ENCODE measurements around the gene CALHM1. TPM values are rescaled to one million over a fixed set of nuclear protein-coding genes. Genes with fewer than 3 reads are reported as not detected.

The CALHM1 gene
- total and polyA plus RNA-seq, 2 of the 8 experiments (the other 6 are each of a cell fraction or from before 2014, with no cell fraction given): 0.29 to 0.34 TPM

GRCh38 chr10:103490986-103491314, 32.2 kb upstream of the CALHM1 start:
- POLR2A ChIA-PET (ENCODE audit: partially characterized antibody): no interaction called here
- H3K27ac ChIP-seq (ENCODE audit: low read depth, low read length): no peak overlapping the region

More at GRCh38 chr10:103490986-103491314, 32.2 kb upstream of the CALHM1 start:
- Histone ChIP-seq H2BK12ac (ENCODE audit: low read depth, low read length) (no peak overlapping the region), H2AFZ (ENCODE audit: low read length) (no peak overlapping the region), H3K36me3 (ENCODE audit: control insufficient read depth in 2 of 4, insufficient read depth in 4 of 4, low read length in 3 of 4) (no peaks in the 10 kb centered on the region), H3K79me2 (ENCODE audit: control insufficient read depth in 1 of 2, insufficient read depth in 2 of 2, low read length in 2 of 2) (no peaks in the 10 kb centered on the region), H3K79me1 (ENCODE audit: low read depth, low read length) (no peaks in the 10 kb centered on the region), H3K4me2 (ENCODE audit: insufficient read depth in 1 of 2, low read depth in 2 of 2, low read length in 2 of 2) (no peak overlapping the region), H3K14ac (ENCODE audit: insufficient read length) (no peak overlapping the region), H3K23me2 (ENCODE audit: low read depth, low read length) (peaks cover 11% of the 10 kb centered on the region), H3K18ac (ENCODE audit: extremely low read depth, low read length) (no peak overlapping the region), H3K9ac (replicated peaks in 1 of 4; ENCODE audit: extremely low read depth in 1 of 4, low read depth in 3 of 4, low read length in 3 of 4) (no peak overlapping the region), H4K91ac (replicated peaks; ENCODE audit: insufficient read length, low read length) (no peak overlapping the region), H4K8ac (ENCODE audit: extremely low read depth, insufficient read depth, low read length) (no peak overlapping the region), H4K5ac (ENCODE audit: insufficient read length, low read depth, low read length) (no peak overlapping the region), H3K9me3 (ENCODE audit: insufficient read depth in 2 of 2, low read depth in 1 of 2, low read length in 1 of 2) (no peaks in the 10 kb centered on the region), H2BK120ac (replicated peaks; ENCODE audit: low read depth, low read length) (no peak overlapping the region), H3K23ac (ENCODE audit: insufficient read length) (no peak overlapping the region), H2AK5ac (ENCODE audit: low read depth, low read length) (no peak overlapping the region), H2BK15ac (ENCODE audit: low read length) (no peak overlapping the region), H3K27me3 (replicated peaks in 1 of 4; ENCODE audit: control insufficient read depth in 3 of 4, extremely low read depth in 1 of 4, insufficient read depth in 3 of 4, low read length in 3 of 4) (peaks cover 8 to 36% (median 28%) of the 10 kb centered on the region in 4 experiments), H3K4ac (replicated peaks; ENCODE audit: insufficient read length, low read depth, low read length) (no peak overlapping the region), H3K56ac (replicated peaks; ENCODE audit: insufficient read length, low read depth, low read length) (no peak overlapping the region), H3K4me3 (ENCODE audit: extremely low read depth in 1 of 4, insufficient read depth in 2 of 4, low read depth in 3 of 4, low read length in 4 of 4) (no peak overlapping the region), H4K20me1 (replicated peaks in 1 of 2; ENCODE audit: control insufficient read depth in 1 of 2, insufficient read depth in 2 of 2, low read length in 2 of 2) (no peaks in the 10 kb centered on the region), H2BK20ac (ENCODE audit: low read length) (no peak overlapping the region), H3K4me1 (replicated peaks in 1 of 4; ENCODE audit: control insufficient read depth in 3 of 4, insufficient read depth in 4 of 4, low read length in 3 of 4) (peaks cover 0 to 4% (median 3%) of the 10 kb centered on the region in 4 experiments; a peak in 5 of 7 replicates), H2BK5ac (ENCODE audit: low read depth, low read length) (no peak overlapping the region)
- no peak for FAIRE-seq
- CTCF ChIA-PET (ENCODE audit: partially characterized antibody): interaction anchor here (0.8 to 4.6 kb wide), 13 partner anchors 8 to 108 kb away, joined by 3 to 20 read pairs (median 4); no protein-coding TSS in a partner anchor
- TF ChIP-seq SIX5 (IDR thresholded peaks at IDR 0.05; ENCODE audit: low read depth, low read length): no peak
- TF ChIP-seq EP300 (IDR thresholded peaks at IDR 0.05; ENCODE audit: borderline replicate concordance in 1 of 2, low read depth in 2 of 2, low read length in 2 of 2): no peak
- no peak for TF ChIP-seq SP1 (IDR thresholded peaks at IDR 0.05; ENCODE audit: low read depth, low read length)
- TF ChIP-seq SIN3A (conservative IDR thresholded peaks at IDR 0.05 in 1 of 2, IDR thresholded peaks at IDR 0.05 in 1 of 2; ENCODE audit: low read depth in 1 of 2, low read length in 2 of 2): no peak
- TF ChIP-seq, protein P1, sequence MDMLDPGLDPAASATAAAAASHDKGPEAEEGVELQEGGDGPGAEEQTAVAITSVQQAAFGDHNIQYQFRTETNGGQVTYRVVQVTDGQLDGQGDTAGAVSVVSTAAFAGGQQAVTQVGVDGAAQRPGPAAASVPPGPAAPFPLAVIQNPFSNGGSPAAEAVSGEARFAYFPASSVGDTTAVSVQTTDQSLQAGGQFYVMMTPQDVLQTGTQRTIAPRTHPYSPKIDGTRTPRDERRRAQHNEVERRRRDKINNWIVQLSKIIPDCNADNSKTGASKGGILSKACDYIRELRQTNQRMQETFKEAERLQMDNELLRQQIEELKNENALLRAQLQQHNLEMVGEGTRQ (IDR thresholded peaks at IDR 0.05; ENCODE audit: low read length): no peak
- no peak for TF ChIP-seq BRCA1 (IDR thresholded peaks at IDR 0.05; ENCODE audit: low read depth, low read length)
- no peak for TF ChIP-seq TEAD4 (IDR thresholded peaks at IDR 0.05; ENCODE audit: low read depth, low read length)
- TF ChIP-seq SAP30 (IDR thresholded peaks at IDR 0.05; ENCODE audit: insufficient read depth, insufficient replicate concordance, low read length): no peak
- TF ChIP-seq POLR2A (IDR thresholded peaks at IDR 0.05; ENCODE audit: control extremely low read depth in 1 of 2, low read depth in 2 of 2, low read length in 2 of 2): no peak
- TF ChIP-seq YY1 (IDR thresholded peaks at IDR 0.05; ENCODE audit: low read depth, low read length): no peak
- DNase-seq (ENCODE audit: low read depth in 1 of 2, low spot score in 2 of 2): no peak
- 79% methylated on average over 1 of the region's 1 CpG; no CpG with 5 or more reads in 1 of the 2 experiments for WGBS, 2 experiments (ENCODE audit: extremely low coverage in 1 of 2, insufficient coverage in 1 of 2, insufficient read length in 1 of 2, insufficient replicate concordance in 2 of 2, low coverage in 1 of 2, low lambda C conversion rate in 2 of 2, missing lambda C conversion rate in 1 of 2)

All from H1 (cell line).